ENCODE results near the gene FUS.

DNA sequence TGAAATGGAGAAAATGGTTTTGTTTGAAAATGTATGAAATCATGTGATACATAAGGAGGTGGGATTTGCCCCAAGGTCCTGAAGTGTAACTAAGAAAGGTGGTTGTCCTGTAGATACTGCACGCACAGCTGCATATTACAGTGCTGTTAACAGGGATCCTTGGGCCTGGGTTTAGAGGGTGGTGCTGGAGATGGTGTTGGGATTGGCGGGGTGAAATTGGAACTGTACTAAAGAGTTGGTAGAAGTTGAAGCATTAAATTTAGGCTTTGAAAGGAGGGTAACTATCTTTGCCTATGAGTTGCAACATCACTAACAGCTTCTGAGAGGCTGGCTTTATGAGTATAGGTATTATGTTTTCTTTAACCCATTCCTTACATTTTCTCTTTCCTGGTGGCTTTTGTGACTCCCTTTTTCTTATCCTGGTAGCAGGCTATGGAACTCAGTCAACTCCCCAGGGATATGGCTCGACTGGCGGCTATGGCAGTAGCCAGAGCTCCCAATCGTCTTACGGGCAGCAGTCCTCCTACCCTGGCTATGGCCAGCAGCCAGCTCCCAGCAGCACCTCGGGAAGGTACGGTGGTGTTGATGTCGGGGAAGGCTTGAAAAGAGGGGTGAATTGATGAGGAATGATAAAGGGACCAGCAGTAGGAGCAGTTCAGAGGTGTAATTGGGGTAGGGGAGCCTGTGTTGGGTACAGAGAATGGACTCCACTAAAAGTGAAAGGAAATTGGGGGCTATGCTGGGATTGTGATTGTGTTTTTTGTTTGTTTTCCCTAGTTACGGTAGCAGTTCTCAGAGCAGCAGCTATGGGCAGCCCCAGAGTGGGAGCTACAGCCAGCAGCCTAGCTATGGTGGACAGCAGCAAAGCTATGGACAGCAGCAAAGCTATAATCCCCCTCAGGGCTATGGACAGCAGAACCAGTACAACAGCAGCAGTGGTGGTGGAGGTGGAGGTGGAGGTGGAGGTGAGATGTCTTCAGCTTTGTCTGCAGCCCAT lies 3.8 kb downstream of the FUS start:
- TF ChIP-seq TCF7L2 (IDR thresholded peaks at IDR 0.05; ENCODE audit: low read depth, low read length) (no peak), POLR2A (IDR thresholded peaks at IDR 0.05; ENCODE audit: insufficient read depth in 1 of 2, low read depth in 2 of 2, low read length in 2 of 2) (peak; percentile 31 to 58; a peak in 3 of 4 replicates), NFYB (CRISPR knock-in tag; IDR thresholded peaks at IDR 0.05) (no peak), ZNF160 (CRISPR knock-in tag; IDR thresholded peaks at IDR 0.05) (no peak), ZNF737 (CRISPR knock-in tag; IDR thresholded peaks at IDR 0.05; ENCODE audit: borderline replicate concordance) (no peak), SNAI1 (CRISPR knock-in tag; IDR thresholded peaks at IDR 0.05; ENCODE audit: borderline replicate concordance) (no peak), EZH2 (conservative IDR thresholded peaks at IDR 0.05; ENCODE audit: low read depth, low read length) (no peak), POLR2AphosphoS5 (IDR thresholded peaks at IDR 0.05; ENCODE audit: low read depth, low read length) (peak; percentile 17; the same call in 1 of the 2 replicates), SP140L (CRISPR knock-in tag; IDR thresholded peaks at IDR 0.05; ENCODE audit: borderline replicate concordance) (no peak), TAF1 (CRISPR knock-in tag; IDR thresholded peaks at IDR 0.05) (no peak)
- TF ChIP-seq, protein P1, sequence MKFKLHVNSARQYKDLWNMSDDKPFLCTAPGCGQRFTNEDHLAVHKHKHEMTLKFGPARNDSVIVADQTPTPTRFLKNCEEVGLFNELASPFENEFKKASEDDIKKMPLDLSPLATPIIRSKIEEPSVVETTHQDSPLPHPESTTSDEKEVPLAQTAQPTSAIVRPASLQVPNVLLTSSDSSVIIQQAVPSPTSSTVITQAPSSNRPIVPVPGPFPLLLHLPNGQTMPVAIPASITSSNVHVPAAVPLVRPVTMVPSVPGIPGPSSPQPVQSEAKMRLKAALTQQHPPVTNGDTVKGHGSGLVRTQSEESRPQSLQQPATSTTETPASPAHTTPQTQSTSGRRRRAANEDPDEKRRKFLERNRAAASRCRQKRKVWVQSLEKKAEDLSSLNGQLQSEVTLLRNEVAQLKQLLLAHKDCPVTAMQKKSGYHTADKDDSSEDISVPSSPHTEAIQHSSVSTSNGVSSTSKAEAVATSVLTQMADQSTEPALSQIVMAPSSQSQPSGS (CRISPR knock-in tag; IDR thresholded peaks at IDR 0.05), result no peak
- TF ChIP-seq, protein P2, sequence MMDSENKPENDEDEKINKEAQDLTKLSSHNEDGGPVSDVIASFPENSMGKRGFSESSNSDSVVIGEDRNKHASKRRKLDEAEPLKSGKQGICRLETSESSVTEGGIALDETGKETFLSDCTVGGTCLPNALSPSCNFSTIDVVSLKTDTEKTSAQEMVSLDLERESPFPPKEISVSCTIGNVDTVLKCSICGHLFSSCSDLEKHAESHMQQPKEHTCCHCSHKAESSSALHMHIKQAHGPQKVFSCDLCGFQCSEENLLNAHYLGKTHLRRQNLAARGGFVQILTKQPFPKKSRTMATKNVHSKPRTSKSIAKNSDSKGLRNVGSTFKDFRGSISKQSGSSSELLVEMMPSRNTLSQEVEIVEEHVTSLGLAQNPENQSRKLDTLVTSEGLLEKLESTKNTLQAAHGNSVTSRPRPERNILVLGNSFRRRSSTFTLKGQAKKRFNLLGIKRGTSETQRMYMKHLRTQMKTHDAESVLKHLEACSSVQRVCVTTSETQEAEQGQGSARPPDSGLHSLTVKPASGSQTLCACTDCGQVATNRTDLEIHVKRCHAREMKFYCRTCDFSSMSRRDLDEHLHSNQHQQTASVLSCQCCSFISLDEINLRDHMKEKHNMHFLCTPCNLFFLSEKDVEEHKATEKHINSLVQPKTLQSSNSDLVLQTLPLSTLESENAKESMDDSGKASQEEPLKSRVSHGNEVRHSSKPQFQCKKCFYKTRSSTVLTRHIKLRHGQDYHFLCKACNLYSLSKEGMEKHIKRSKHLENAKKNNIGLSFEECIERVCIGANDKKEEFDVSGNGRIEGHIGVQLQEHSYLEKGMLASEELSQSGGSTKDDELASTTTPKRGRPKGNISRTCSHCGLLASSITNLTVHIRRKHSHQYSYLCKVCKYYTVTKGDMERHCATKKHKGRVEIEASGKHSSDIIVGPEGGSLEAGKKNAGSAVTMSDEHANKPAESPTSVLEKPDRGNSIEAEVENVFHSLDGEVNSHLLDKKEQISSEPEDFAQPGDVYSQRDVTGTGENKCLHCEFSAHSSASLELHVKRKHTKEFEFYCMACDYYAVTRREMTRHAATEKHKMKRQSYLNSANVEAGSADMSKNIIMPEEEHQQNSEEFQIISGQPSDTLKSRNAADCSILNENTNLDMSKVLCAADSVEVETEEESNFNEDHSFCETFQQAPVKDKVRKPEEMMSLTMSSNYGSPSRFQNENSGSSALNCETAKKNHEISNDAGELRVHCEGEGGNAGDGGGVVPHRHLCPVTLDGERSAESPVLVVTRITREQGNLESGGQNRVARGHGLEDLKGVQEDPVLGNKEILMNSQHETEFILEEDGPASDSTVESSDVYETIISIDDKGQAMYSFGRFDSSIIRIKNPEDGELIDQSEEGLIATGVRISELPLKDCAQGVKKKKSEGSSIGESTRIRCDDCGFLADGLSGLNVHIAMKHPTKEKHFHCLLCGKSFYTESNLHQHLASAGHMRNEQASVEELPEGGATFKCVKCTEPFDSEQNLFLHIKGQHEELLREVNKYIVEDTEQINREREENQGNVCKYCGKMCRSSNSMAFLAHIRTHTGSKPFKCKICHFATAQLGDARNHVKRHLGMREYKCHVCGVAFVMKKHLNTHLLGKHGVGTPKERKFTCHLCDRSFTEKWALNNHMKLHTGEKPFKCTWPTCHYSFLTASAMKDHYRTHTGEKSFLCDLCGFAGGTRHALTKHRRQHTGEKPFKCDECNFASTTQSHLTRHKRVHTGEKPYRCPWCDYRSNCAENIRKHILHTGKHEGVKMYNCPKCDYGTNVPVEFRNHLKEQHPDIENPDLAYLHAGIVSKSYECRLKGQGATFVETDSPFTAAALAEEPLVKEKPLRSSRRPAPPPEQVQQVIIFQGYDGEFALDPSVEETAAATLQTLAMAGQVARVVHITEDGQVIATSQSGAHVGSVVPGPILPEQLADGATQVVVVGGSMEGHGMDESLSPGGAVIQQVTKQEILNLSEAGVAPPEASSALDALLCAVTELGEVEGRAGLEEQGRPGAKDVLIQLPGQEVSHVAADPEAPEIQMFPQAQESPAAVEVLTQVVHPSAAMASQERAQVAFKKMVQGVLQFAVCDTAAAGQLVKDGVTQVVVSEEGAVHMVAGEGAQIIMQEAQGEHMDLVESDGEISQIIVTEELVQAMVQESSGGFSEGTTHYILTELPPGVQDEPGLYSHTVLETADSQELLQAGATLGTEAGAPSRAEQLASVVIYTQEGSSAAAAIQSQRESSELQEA (CRISPR knock-in tag; IDR thresholded peaks at IDR 0.05; ENCODE audit: not compliant biosample characterization), result no peak
- TF ChIP-seq, protein P3, sequence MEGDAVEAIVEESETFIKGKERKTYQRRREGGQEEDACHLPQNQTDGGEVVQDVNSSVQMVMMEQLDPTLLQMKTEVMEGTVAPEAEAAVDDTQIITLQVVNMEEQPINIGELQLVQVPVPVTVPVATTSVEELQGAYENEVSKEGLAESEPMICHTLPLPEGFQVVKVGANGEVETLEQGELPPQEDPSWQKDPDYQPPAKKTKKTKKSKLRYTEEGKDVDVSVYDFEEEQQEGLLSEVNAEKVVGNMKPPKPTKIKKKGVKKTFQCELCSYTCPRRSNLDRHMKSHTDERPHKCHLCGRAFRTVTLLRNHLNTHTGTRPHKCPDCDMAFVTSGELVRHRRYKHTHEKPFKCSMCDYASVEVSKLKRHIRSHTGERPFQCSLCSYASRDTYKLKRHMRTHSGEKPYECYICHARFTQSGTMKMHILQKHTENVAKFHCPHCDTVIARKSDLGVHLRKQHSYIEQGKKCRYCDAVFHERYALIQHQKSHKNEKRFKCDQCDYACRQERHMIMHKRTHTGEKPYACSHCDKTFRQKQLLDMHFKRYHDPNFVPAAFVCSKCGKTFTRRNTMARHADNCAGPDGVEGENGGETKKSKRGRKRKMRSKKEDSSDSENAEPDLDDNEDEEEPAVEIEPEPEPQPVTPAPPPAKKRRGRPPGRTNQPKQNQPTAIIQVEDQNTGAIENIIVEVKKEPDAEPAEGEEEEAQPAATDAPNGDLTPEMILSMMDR (CRISPR knock-in tag; IDR thresholded peaks at IDR 0.05), result no peak

All from HepG2 (cell line).